Large intestine (tissue), 3 donors: Measurements from ENCODE around the gene IGSF22. TPM values are rescaled to one million over a fixed set of nuclear protein-coding genes. Genes with fewer than 3 reads are reported as not detected.

ENCODE experiments used
- DNase-seq, 2 donors: peaks; one replicate each; pipeline versions ENCODE4 v3.0.0 to v3.0.0-alpha.2; 2013
- H3K27ac ChIP-seq: one replicate; pipeline ENCODE4 v1.5.1; 2013; ENCODE audit warnings: low read length
- H3K27me3 ChIP-seq: 2 replicates; pipeline ENCODE4 v1.6.1; 2013; ENCODE audit warnings: low read length; ENCODE audit not compliant: control insufficient read depth, insufficient read depth
- H3K36me3 ChIP-seq: 2 replicates; pipeline ENCODE4 v1.6.1; 2013; ENCODE audit warnings: low read length; ENCODE audit not compliant: control insufficient read depth, insufficient read depth
- H3K4me1 ChIP-seq: one replicate; pipeline ENCODE4 v1.6.1; 2013; ENCODE audit warnings: low read length; ENCODE audit not compliant: control insufficient read depth, insufficient read depth
- H3K4me3 ChIP-seq: one replicate; pipeline ENCODE4 v1.5.1; 2013; ENCODE audit warnings: low read length
- H3K9me3 ChIP-seq: one replicate; pipeline ENCODE4 v1.6.1; 2013; ENCODE audit warnings: mild to moderate bottlenecking, low read depth, low read length, moderate library complexity; ENCODE audit not compliant: control insufficient read depth
- WGBS: methylation state at CpG from one replicate; pipeline ENCODE4 v1.1.5; 2013; ENCODE audit warnings: low lambda C conversion rate; ENCODE audit not compliant: insufficient coverage; 5-methylcytosine and 5-hydroxymethylcytosine counted together
- polyA plus RNA-seq: library from polyadenylated mRNA; unstranded; fragments of 120-200 nt; gene quantifications from one replicate; pipeline ENCODE4 v1.2.1, GENCODE V29; 2013

Gene IGSF22
- polyA plus RNA-seq, 1 donor, result 1.5 TPM

GRCh38 chr11:18745251-18745650 lies 19.3 kb upstream of the IGSF22 start:
- Histone ChIP-seq H3K4me3 (no peak overlapping the region), H3K4me1 (no peaks in the 10 kb centered on the region), H3K36me3 (no peaks in the 10 kb centered on the region), H3K27ac (no peak overlapping the region), H3K9me3 (no peaks in the 10 kb centered on the region), H3K27me3 (no peaks in the 10 kb centered on the region)
- no peak for DNase-seq
- WGBS, result no CpG with 5 or more reads among the region's 6 CpGs

GRCh38 chr11:18743900-18744514 lies 18.0 kb upstream of the IGSF22 start:
- no peaks in the 10 kb centered on the region for H3K4me1 ChIP-seq
- WGBS, result 92% methylated on average over 2 of the region's 15 CpGs
- H3K27ac ChIP-seq, result no peak overlapping the region
- H3K27me3 ChIP-seq, result no peaks in the 10 kb centered on the region
- no peaks in the 10 kb centered on the region for H3K9me3 ChIP-seq
- DNase-seq, result no peak
- H3K36me3 ChIP-seq, result no peaks in the 10 kb centered on the region
- H3K4me3 ChIP-seq, result no peak overlapping the region

- WGBS, result no CpG with 5 or more reads among the region's 10 CpGs
- Histone ChIP-seq H3K9me3 (no peaks in the 10 kb centered on the region), H3K36me3 (no peaks in the 10 kb centered on the region), H3K4me1 (no peaks in the 10 kb centered on the region), H3K27me3 (no peaks in the 10 kb centered on the region), H3K4me3 (no peak overlapping the region), H3K27ac (no peak overlapping the region)
- DNase-seq, result no peak
These were observed 17.4 kb upstream of the IGSF22 start for GRCh38 chr11:18743365-18743764.

- no peaks in the 10 kb centered on the region for H3K36me3 ChIP-seq
- H3K27ac ChIP-seq, result no peak overlapping the region
- no peaks in the 10 kb centered on the region for H3K4me1 ChIP-seq
- no CpG with 5 or more reads among the region's 3 CpGs for WGBS
- no peaks in the 10 kb centered on the region for H3K9me3 ChIP-seq
- no peaks in the 10 kb centered on the region for H3K27me3 ChIP-seq
- no peak overlapping the region for H3K4me3 ChIP-seq
- DNase-seq, result no peak
These were observed 15.8 kb upstream of the IGSF22 start for GRCh38 chr11:18741783-18742182.

- WGBS, result no CpG with 5 or more reads among the region's 4 CpGs
- no peaks in the 10 kb centered on the region for H3K36me3 ChIP-seq
These were observed 13.7 kb upstream of the IGSF22 start for GRCh38 chr11:18739685-18740084.

GRCh38 chr11:18737642-18738041 lies 11.7 kb upstream of the IGSF22 start:
- Histone ChIP-seq H3K27me3 (peaks cover 4% of the 10 kb centered on the region), H3K4me3 (no peak overlapping the region), H3K27ac (no peak overlapping the region), H3K36me3 (no peaks in the 10 kb centered on the region), H3K4me1 (no peaks in the 10 kb centered on the region), H3K9me3 (no peaks in the 10 kb centered on the region)
- DNase-seq, result no peak
- WGBS, result no CpG with 5 or more reads among the region's 8 CpGs

More at GRCh38 chr11:18739685-18740084, 13.7 kb upstream of the IGSF22 start:
- Histone ChIP-seq H3K4me3 (no peak overlapping the region), H3K4me1 (no peaks in the 10 kb centered on the region), H3K27ac (no peak overlapping the region), H3K9me3 (no peaks in the 10 kb centered on the region), H3K27me3 (peaks cover 4% of the 10 kb centered on the region)
- no peak for DNase-seq

GRCh38 chr11:18736590-18737148 lies 10.7 kb upstream of the IGSF22 start:
- H3K9me3 ChIP-seq, result no peaks in the 10 kb centered on the region
- DNase-seq, result no peak
- no peaks in the 10 kb centered on the region for H3K36me3 ChIP-seq
- H3K4me1 ChIP-seq, result no peaks in the 10 kb centered on the region
- no peak overlapping the region for H3K4me3 ChIP-seq
- H3K27ac ChIP-seq, result no peak overlapping the region
- WGBS, result 40% methylated on average over 1 of the region's 10 CpGs
- peaks cover 4% of the 10 kb centered on the region for H3K27me3 ChIP-seq

- DNase-seq, result no peak
- Histone ChIP-seq H3K4me3 (no peak overlapping the region), H3K9me3 (no peaks in the 10 kb centered on the region), H3K27me3 (peaks cover 4% of the 10 kb centered on the region), H3K36me3 (no peaks in the 10 kb centered on the region), H3K4me1 (no peaks in the 10 kb centered on the region), H3K27ac (no peak overlapping the region)
- no CpG with 5 or more reads among the region's 16 CpGs for WGBS
These were observed 7.2 kb upstream of the IGSF22 start for GRCh38 chr11:18733202-18733601.

GRCh38 chr11:18731949-18732821 lies 6.2 kb upstream of the IGSF22 start:
- Histone ChIP-seq H3K27ac (no peak overlapping the region), H3K36me3 (no peaks in the 10 kb centered on the region), H3K27me3 (peaks cover 4% of the 10 kb centered on the region), H3K4me3 (no peak overlapping the region), H3K4me1 (no peaks in the 10 kb centered on the region), H3K9me3 (no peaks in the 10 kb centered on the region)
- DNase-seq, result peak; percentile 19 to 20
- WGBS, result 75% methylated on average over 5 of the region's 11 CpGs

GRCh38 chr11:18731441-18731840 lies 5.5 kb upstream of the IGSF22 start:
- Histone ChIP-seq H3K27ac (no peak overlapping the region), H3K36me3 (no peaks in the 10 kb centered on the region), H3K4me1 (no peaks in the 10 kb centered on the region), H3K4me3 (no peak overlapping the region), H3K9me3 (no peaks in the 10 kb centered on the region), H3K27me3 (peaks cover 4% of the 10 kb centered on the region)
- DNase-seq, result no peak
- no CpG with 5 or more reads among the region's 2 CpGs for WGBS
